ENCODE data around the gene LHB. TPM values are rescaled to one million over a fixed set of nuclear protein-coding genes. Genes with fewer than 3 reads are reported as not detected.
A peak's percentile ranks its signal among the peaks of the same experiment; 100 is the strongest.

LHB gene
- total and polyA plus RNA-seq, 8 donors: 0.98 to 54.4 (median 5.0) TPM

DNA sequence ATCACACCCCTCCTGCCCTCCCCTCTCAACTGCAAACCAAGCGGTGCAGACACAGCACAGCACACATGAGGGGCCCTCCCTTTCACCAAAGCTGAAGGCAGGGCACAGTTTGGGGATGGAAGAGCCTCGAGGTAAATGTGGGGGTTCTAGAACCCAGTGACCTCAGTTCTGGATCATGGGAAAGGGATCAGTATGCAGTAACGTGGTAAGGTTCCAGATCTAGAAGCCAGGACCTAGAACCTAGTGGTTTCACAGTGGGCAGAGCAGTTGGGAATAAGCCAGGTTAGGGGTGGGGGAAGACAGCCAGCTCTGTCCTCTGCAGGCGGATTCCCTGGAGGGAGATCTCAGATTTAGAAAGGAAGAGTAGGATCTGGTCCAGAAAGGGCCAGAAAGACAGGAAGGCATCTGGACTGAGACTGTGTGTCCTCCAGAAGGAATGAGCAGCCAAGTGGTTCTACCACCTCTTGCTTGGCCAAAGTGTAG is 48.7 kb downstream of the LHB start:
- H3K36me3 ChIP-seq: no peaks in the 10 kb centered on the region
- H3K4me3 ChIP-seq: no peak overlapping the region
- FAIRE-seq (no peak), ATAC-seq (no peak), DNase-seq (no peak)
- intact Hi-C loops (cut with DNase I): loop anchor here in 2 of 3 donors (5.0 to 10.0 kb wide), 3 partner anchors 93 to 173 kb away; partner anchors contain the start of gene PPP1R15A (in 1 of the 2)
- no peaks in the 10 kb centered on the region for H3K9me3 ChIP-seq
- WGBS, 2 donors: 59 to 62% methylated on average over 4 of the region's 4 CpGs
- H3K27me3 ChIP-seq: no peaks in the 10 kb centered on the region
- H3K4me1 ChIP-seq: peaks cover 14 to 17% (median 14%) of the 10 kb centered on the region in 3 donors
- no peak for TF ChIP-seq CTCF (IDR thresholded peaks at IDR 0.05)
- H3K27ac ChIP-seq: peak overlapping the region in 1 of 4 donors; percentile 15

- H3K36me3 ChIP-seq: no peaks in the 10 kb centered on the region
- peak overlapping the region in 2 of 4 donors; percentile 82 to 84 for H3K4me3 ChIP-seq
- 87% methylated on average over 14 of the region's 14 CpGs for WGBS, 2 donors
- peaks cover 14 to 17% (median 15%) of the 10 kb centered on the region in 3 donors for H3K4me1 ChIP-seq
- FAIRE-seq: no peak
- no peaks in the 10 kb centered on the region for H3K9me3 ChIP-seq
- DNase-seq: peak in 1 of 6 donors; percentile 62
- H3K27ac ChIP-seq: peak overlapping the region in 2 of 4 donors; percentile 86 to 93
- no peaks in the 10 kb centered on the region for H3K27me3 ChIP-seq
- intact Hi-C loops (cut with DNase I): loop anchor here in 2 of 3 donors (5.0 to 10.0 kb wide), 3 partner anchors 93 to 173 kb away; partner anchors contain the start of gene PPP1R15A (in 1 of the 2)
- no peak for ATAC-seq
- no peak for TF ChIP-seq CTCF (IDR thresholded peaks at IDR 0.05)
Observed at GRCh38 chr19:48967346-48968178, 49.3 kb downstream of the LHB start.

DNA sequence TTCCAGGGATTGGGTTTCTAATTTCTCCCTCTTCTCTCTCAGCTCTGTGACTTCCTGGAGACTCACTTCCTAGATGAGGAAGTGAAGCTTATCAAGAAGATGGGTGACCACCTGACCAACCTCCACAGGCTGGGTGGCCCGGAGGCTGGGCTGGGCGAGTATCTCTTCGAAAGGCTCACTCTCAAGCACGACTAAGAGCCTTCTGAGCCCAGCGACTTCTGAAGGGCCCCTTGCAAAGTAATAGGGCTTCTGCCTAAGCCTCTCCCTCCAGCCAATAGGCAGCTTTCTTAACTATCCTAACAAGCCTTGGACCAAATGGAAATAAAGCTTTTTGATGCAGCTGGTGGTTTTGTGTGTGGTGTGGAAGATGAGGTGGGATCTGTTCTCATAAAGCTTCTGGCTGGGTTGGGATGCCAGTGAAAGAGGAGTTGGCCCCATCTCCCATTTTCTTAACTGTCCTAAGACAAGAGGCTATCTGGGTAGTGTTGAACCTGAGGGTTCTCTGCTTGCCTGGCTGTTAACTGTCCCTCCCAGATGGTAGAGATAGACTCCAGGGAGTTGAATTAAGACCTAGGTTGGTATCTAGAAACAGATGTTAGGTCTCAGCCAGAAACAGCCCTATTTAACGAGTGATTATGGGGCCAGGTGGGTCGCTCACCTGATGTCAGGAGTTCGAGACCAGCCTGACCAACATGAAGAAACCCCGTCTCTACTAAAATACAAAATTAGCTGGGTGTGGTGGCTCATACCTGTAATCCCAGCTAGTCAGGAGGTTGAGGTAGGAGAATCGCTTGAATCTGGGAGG is 50.1 kb downstream of the LHB start:
- 84 to 86% methylated on average over 10 of the region's 10 CpGs for WGBS, 2 donors
- TF ChIP-seq CTCF (IDR thresholded peaks at IDR 0.05): no peak
- H3K4me3 ChIP-seq: peak overlapping the region; percentile 42 to 84 (median 64)
- H3K27ac ChIP-seq: peak overlapping the region in 2 of 4 donors; percentile 86 to 93
- H3K4me1 ChIP-seq: peaks cover 14 to 17% (median 15%) of the 10 kb centered on the region in 3 donors
- H3K9me3 ChIP-seq: no peaks in the 10 kb centered on the region
- intact Hi-C loops (cut with DNase I): loop anchor here in 2 of 3 donors (5.0 to 10.0 kb wide), 3 partner anchors 92 to 172 kb away; partner anchors contain the start of gene PPP1R15A (in 1 of the 2)
- no peak for DNase-seq
- no peaks in the 10 kb centered on the region for H3K27me3 ChIP-seq
- no peak for ATAC-seq
- H3K36me3 ChIP-seq: no peaks in the 10 kb centered on the region
- no peak for FAIRE-seq

Small RNAs within 50 kb of the gene (microRNA-seq; reads per million reads assigned to microRNA genes)
- gene MIR6798: 0 reads per million in 2 donors

Other genes starting within 250 kb of the LHB start
- gene BCAT2, start 206.1 kb downstream of the LHB start, total RNA-seq: 10 to 100 TPM; 26.6 to 53.8 (median 36.3) TPM
- 10 to 100 TPM; 59.7 to 91.8 TPM for gene BCAT2, start 206.1 kb downstream of the LHB start, polyA plus RNA-seq
- gene HSD17B14, start 180.6 kb downstream of the LHB start, total RNA-seq: 1 to 10 TPM in 4 of 6 donors, under 1 TPM in 2; 0.69 to 4.0 (median 1.7) TPM
- gene HSD17B14, start 180.6 kb downstream of the LHB start, polyA plus RNA-seq: 10 to 100 TPM in 1 of 2 donors, 1 to 10 TPM in 1; 8.5 to 25.4 TPM
- 10 to 100 TPM in 2 of 6 donors, 1 to 10 TPM in 4; 5.9 to 19.7 (median 8.7) TPM for gene PLEKHA4, start 148.5 kb downstream of the LHB start, total RNA-seq
- gene PLEKHA4, start 148.5 kb downstream of the LHB start, polyA plus RNA-seq: 10 to 100 TPM; 18.2 to 28.3 TPM
- gene PPP1R15A, start 144.7 kb downstream of the LHB start, total RNA-seq: 10 to 100 TPM in 5 of 6 donors, 1 to 10 TPM in 1; 8.1 to 20.6 (median 12.4) TPM
- gene PPP1R15A, start 144.7 kb downstream of the LHB start, polyA plus RNA-seq: 10 to 100 TPM; 28.2 to 53.2 TPM
- under 1 TPM in 1 of 6 donors, not detected in 5; 0.35 TPM for gene TULP2, start 118.3 kb downstream of the LHB start, total RNA-seq
- gene TULP2, start 118.3 kb downstream of the LHB start, polyA plus RNA-seq: not detected
- 100 to 1,000 TPM in 2 of 6 donors, 10 to 100 TPM in 4; 60.9 to 136 (median 79.8) TPM for gene NUCB1, start 116.8 kb downstream of the LHB start, total RNA-seq
- gene NUCB1, start 116.8 kb downstream of the LHB start, polyA plus RNA-seq: 100 to 1,000 TPM; 103 to 118 TPM
- gene DHDH, start 83.4 kb downstream of the LHB start, total RNA-seq: under 1 TPM in 1 of 6 donors, not detected in 5; 0.28 TPM
- 1 to 10 TPM in 1 of 2 donors, under 1 TPM in 1; 0.30 to 1.0 TPM for gene DHDH, start 83.4 kb downstream of the LHB start, polyA plus RNA-seq
- 10 to 100 TPM; 20.3 to 41.5 (median 28.0) TPM for gene BAX, start 62.2 kb downstream of the LHB start, total RNA-seq
- gene BAX, start 62.2 kb downstream of the LHB start, polyA plus RNA-seq: 10 to 100 TPM; 43.5 to 48.1 TPM
- gene FTL, start 51.8 kb downstream of the LHB start, total RNA-seq: 1,000 to 10,000 TPM in 1 of 6 donors, 100 to 1,000 TPM in 5; 394 to 1,427 (median 690) TPM
- gene FTL, start 51.8 kb downstream of the LHB start, polyA plus RNA-seq: 1,000 to 10,000 TPM; 1,427 to 1,473 TPM
- gene GYS1, start 23.8 kb downstream of the LHB start, total RNA-seq: 10 to 100 TPM in 4 of 6 donors, 1 to 10 TPM in 2; 7.3 to 14.6 (median 12.2) TPM
- gene GYS1, start 23.8 kb downstream of the LHB start, polyA plus RNA-seq: 10 to 100 TPM; 14.5 to 18.2 TPM
- gene RUVBL2, start 23.2 kb downstream of the LHB start, total RNA-seq: 10 to 100 TPM; 17.0 to 38.0 (median 29.1) TPM
- 10 to 100 TPM; 43.9 to 44.9 TPM for gene RUVBL2, start 23.2 kb downstream of the LHB start, polyA plus RNA-seq
- not detected for gene CGB3, start 7.2 kb upstream of the LHB start, total RNA-seq
- not detected for gene CGB3, start 7.2 kb upstream of the LHB start, polyA plus RNA-seq
- not detected for gene CGB2, start 14.8 kb upstream of the LHB start, total RNA-seq
- not detected for gene CGB2, start 14.8 kb upstream of the LHB start, polyA plus RNA-seq
- gene CGB1, start 19.8 kb upstream of the LHB start, total RNA-seq: not detected
- not detected for gene CGB1, start 19.8 kb upstream of the LHB start, polyA plus RNA-seq
- gene CGB5, start 26.8 kb upstream of the LHB start, total RNA-seq: not detected
- not detected for gene CGB5, start 26.8 kb upstream of the LHB start, polyA plus RNA-seq
- not detected for gene CGB8, start 32.0 kb upstream of the LHB start, total RNA-seq
- not detected for gene CGB8, start 32.0 kb upstream of the LHB start, polyA plus RNA-seq
- gene CGB7, start 40.7 kb upstream of the LHB start, total RNA-seq: not detected
- under 1 TPM in 1 of 2 donors, not detected in 1; 0.38 TPM for gene CGB7, start 40.7 kb upstream of the LHB start, polyA plus RNA-seq
- gene NTF4, start 47.7 kb upstream of the LHB start, total RNA-seq: not detected
- under 1 TPM in 1 of 2 donors, not detected in 1; 0.09 TPM for gene NTF4, start 47.7 kb upstream of the LHB start, polyA plus RNA-seq
- not detected for gene KCNA7, start 55.6 kb upstream of the LHB start, total RNA-seq
- gene KCNA7, start 55.6 kb upstream of the LHB start, polyA plus RNA-seq: not detected
- gene SNRNP70, start 68.4 kb upstream of the LHB start, total RNA-seq: 100 to 1,000 TPM in 5 of 6 donors, 10 to 100 TPM in 1; 87.9 to 205 (median 136) TPM
- 100 to 1,000 TPM; 799 to 883 TPM for gene SNRNP70, start 68.4 kb upstream of the LHB start, polyA plus RNA-seq
- 1 to 10 TPM; 4.7 to 6.5 (median 4.9) TPM for gene LIN7B, start 97.3 kb upstream of the LHB start, total RNA-seq
- gene LIN7B, start 97.3 kb upstream of the LHB start, polyA plus RNA-seq: 10 to 100 TPM; 19.1 to 20.7 TPM
- gene C19orf73, start 102.1 kb upstream of the LHB start, total RNA-seq: 1 to 10 TPM; 1.4 to 2.1 (median 1.6) TPM
- 1 to 10 TPM; 4.9 to 9.8 TPM for gene C19orf73, start 102.1 kb upstream of the LHB start, polyA plus RNA-seq
- 1 to 10 TPM; 4.1 to 8.0 (median 6.0) TPM for gene PPFIA3, start 102.5 kb upstream of the LHB start, total RNA-seq
- gene PPFIA3, start 102.5 kb upstream of the LHB start, polyA plus RNA-seq: 10 to 100 TPM; 27.4 to 39.7 TPM
- gene HRC, start 138.3 kb upstream of the LHB start, total RNA-seq: under 1 TPM in 5 of 6 donors, not detected in 1; 0.09 to 0.79 (median 0.25) TPM
- under 1 TPM; 0.53 to 0.61 TPM for gene HRC, start 138.3 kb upstream of the LHB start, polyA plus RNA-seq
- gene TRPM4, start 140.7 kb upstream of the LHB start, total RNA-seq: 10 to 100 TPM; 11.8 to 29.7 (median 15.2) TPM
- 10 to 100 TPM; 19.2 to 47.1 TPM for gene TRPM4, start 140.7 kb upstream of the LHB start, polyA plus RNA-seq